ENCODE measurements around the gene RCCD1.

The RCCD1 gene

DNA sequence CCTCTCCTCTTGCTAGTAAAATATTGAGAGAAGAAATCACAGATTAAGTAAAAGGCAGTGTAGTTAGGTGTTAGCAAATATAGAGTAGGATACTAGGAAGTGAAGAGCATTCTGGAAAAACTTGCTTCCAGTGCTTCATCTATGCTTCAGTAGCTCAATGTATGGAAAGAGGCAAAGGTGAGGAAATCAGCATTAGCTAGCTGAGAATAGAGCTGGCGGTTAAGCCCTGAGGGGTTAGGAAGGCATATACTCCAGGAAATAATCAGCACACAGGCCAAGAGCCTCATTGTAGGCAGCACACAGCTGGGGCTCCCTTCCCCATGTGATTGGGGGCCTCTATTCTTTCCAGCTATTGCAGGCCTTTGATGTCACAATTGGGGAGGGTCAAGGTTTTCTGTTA is 13.8 kb downstream of the RCCD1 start:
- no peak for DNase-seq

DNA sequence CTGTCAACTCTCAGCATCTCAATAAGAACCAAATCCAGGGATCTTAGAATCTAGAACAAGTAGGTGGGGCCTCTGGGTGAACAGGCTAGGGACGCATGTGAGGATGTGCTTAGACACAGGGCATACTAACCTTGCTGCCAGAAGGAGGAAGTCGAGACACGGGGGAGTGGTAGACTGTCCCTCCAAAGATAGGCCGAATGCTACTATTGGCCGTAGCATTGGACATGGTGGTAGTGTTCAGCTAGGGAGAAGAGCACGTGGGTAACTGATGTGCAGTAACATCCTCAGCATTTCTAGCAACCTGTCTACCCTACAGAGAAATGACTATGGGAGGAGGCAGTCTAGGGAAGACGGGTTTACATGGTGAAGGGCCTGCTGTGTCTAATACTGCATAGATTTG is 15.6 kb downstream of the RCCD1 start:
- DNase-seq = no peak

DNA sequence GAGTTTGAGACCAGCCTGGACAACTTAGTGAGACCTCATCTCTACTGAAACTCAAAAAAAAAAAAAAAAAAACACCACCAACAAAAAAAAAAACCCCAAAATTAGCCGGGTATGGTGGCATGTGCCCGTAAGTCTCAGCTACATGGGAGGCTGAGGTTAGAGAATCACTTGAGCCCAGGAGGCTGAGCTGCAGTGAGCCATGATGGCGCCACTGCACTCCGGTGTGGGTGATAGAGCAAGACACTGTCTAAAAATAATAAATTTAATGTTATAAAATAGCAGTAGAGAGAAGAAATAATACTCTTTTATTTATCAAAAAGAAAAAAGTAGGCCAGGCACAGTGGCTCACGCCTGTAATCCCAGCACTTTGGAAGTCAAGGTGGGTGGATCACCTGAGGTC is 17.4 kb downstream of the RCCD1 start:
- DNase-seq = no peak

DNA sequence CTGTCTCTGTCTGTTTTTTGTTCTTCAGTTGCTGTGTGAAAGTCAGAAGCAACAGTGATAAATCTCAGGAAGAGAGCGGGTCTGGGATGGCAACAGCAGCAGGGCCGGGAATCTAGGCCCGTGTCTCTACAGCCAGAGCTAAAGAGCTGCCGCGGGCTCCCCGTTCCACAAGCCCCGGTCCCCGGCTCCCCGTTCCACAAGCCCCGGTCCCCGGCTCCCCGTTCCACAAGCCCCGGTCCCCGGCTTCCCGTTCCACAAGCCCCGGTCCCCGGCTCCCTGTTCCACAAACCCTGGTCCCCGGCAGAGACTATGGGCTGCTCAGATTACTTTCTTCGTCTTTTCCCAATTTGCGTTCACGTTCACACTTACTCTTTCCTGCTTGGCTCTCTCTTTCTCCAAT is 19.5 kb downstream of the RCCD1 start:
- DNase-seq = no peak

DNA sequence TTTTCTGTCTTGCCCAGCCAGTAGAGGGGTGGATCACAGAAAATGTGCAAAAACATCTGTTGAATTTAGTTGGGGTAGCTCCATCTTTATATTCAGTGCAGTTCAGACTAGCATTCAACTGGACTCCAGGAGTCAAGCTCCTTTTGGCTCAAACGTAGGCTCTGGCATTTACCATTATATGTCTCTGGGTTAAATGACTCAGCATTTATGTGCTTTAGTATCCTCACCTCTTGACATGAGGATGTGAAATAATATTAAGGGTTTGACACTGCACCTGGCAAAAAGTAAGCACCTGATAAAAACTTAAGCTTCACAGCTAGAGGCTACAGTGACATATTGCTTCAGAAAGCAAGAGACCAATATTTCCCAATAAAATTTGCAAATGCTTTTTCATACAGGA is 24.9 kb downstream of the RCCD1 start:
- DNase-seq = no peak

DNA sequence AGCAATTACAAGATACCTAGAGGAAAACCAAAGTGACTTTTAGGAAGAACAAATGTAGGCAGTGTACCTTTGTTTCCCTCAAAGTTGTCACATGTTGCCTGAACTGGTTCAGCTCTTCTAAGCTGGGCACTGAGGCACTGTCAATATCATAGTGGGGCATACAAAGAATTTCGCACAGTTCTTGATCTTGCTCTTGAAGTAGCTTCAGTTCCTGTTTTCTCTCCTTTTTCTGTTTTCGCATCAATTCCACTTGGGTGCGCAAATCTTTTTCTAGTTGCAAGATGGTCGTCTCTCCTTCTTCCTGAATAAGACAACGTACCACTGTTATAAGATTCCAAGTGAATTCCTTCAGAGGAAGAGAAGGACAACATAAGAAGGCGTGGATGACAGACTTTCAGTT is 27.0 kb downstream of the RCCD1 start:
- DNase-seq = no peak

DNA sequence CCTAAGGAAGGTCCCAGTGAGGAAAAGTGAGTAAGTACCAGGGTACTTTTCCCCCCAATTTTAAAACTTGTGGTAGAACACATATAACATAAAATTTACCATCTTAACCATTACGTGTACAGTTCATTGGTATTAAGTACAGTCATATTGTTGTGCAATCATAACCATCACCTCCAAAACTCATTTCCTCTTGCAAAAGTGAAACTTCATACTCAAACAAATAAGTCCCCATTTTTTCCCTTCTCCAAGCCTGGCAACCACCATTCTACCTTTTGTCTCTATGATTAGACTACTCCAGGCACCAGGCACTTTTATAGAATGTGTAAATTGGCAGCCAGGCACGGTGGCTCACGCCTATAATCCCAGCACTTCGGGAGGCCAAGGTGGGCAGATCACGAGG is 27.5 kb downstream of the RCCD1 start:
- DNase-seq = no peak

DNA sequence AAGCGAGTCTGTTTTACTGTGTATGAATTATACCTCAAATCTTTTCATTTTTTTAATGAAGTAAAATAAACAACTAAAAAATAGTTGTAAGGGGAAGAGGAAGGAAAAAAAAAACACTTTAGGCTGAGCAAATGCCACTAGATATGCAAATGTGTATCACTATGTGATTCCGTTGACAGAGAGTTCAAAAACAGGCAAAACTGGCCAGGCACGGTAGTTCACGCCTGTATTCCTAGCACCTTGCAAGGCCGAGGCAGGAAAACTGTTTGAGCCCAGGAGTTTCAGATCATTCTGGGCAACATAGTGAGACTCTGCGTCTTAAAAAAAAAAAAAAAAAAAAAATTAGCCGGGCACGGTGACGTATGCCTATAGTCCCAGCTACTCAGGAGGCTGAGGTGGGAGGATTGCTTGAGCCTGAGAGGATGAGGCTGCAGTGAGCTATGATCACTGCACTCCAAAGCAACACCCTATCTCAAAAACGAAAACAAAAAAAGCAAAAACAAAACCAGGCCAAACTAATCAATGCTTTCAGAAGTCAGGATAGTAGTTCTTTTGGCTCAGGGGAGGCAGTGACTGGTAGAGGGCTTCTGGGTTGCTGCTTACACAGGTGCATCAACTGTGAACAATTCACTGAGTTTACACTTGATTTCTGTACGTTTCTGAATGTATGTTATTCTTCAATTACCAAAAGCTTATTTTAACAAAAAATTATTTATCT is 32.3 kb downstream of the RCCD1 start:
- DNase-seq = no peak

DNA sequence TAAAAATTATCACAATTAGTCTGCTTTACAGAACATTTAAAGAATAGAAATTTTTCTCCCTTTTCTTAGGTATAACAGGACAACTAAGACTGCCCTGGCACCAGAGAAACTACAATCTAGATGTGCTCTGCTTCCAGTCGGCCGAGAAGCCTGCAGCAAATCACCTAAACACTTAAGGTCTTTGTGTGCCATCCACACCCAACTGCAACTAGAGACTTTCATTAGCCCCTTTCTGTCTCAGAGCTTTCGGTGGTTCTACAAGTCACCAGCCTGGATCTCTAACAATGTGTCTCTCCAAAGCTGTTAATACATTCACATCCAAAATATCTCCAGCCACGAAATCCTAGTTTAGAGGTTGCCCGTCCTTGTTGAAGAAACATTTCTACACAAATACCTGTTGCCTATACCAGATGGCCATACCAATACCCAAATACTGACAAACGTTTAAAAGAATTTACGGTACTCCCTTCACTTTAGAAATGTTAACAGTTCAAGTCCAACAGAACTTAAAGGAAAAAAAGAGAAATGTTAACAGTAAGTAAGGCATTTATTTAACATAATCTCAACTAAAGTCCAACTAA is 33.0 kb downstream of the RCCD1 start:
- no peak for DNase-seq

DNA sequence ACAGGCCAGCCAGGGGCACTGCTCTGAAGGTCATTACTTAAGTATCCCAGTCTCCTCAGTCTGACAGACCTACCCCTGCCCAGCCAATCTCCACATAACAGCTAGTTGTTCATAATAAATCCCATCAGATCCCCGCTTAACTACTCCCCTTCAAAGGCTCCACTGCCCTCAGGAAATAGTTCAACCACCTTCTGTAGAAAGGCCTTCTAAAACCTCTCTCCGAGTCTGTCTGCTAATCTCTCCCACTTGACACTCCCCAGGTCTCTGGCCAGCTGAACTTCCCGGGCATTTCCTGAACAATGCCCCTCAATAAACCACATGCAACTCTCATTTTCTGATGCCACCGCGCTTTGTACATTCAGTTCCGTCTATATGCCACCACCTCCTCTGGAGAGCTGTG is 33.6 kb downstream of the RCCD1 start:
- no peak for DNase-seq

DNA sequence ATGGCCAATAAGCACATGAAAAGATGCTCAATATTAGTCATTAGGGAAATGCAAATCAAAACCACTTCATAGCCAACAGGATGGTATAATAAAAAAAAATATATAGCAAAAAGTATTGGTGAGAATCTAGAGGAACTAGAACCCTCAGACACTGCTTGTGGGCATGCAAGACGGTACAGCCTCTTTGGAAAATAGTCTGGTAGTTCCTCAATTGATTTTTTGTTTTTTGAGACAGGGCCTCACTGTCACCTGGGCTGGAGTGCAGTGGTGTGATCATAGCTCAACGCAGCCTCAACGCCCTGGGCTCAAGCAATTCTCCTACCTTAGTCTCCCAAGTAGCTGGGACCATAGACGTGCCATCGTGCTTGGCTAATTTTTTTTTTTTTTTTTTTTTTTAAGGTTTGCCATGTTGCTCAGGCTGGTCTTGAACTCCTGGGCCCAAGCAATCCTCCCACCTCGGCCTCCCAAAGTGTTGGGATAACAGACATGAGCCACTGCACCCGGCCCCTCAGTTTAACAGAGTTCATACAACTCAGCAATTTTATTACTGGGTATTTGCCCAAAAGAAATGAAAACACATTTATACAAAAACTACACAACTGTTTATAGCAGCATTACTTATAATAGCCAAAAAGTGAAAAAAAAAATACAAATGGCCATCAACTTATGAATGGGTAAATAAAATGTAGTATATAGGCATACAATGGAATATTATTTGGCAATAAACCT is 34.5 kb downstream of the RCCD1 start:
- no peak for DNase-seq

DNA sequence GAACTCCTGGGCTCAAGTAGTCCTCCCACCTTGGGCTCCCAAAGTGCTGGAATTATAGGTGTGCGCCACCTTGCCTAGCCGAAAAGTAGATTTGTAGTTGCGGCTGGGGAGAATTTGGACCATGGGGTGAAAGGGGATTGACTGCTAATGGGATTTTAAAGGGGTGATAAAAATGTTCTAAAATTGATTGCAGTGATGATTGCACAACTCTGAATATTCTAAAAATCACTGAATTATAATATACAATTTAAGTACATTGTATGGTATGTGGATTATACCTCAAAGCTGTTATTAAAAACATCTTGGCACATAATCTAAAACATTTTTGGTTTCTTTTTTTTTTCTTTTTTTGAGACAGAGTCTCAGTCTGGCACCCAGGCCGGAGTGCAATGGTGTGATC is 35.8 kb downstream of the RCCD1 start:
- DNase-seq = no peak

DNA sequence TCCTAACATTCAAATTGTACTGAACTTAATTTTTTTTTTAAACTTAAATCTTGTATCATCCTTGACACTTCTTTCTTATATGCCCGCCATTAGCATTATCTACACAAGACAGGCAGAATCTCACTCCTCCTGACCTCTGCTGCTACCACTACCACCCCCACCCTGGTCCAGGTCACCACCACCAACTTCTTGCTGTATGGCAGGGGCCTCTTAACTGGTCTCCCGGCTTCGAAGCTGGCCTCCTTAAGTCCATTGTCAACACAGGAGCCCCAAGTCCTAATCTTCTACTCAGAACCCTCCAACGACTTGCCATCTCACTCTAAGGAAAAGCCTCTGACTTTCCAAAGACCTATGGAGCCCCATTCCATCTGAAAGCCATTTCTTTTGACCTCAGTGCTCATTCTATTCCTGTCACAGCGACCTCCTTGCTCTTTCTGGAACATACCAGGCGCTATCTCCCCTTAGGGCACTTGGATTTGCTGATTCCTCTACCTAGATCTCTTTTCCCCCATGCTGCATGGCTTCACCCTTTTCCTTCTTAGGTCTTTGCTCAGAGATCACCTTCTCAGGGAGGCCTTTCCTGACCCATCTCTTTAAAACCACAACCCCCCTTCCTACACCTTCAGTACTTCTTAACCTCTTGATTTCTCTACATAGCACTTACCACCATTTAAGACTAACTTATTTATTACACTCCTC is 37.1 kb downstream of the RCCD1 start:
- DNase-seq = no peak

DNA sequence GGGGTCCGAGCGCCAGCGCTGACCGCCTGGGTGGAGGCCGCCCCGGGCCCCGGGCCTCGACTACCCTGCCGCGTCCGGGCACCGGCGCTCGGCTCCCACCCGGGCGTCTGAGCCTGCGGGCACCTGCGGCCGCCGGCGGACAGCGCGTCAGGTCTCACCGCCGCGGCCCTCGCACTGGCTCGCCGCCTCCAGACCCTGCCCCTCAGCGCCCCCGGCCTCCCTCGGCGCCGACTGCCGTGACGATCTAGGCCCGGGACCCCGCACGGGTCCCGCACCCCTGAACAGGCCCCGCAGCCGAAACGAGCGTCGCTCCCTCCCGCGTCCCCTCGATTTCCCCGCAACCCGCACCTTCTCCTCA is 39.4 kb downstream of the RCCD1 start:
- no peak for DNase-seq

DNA sequence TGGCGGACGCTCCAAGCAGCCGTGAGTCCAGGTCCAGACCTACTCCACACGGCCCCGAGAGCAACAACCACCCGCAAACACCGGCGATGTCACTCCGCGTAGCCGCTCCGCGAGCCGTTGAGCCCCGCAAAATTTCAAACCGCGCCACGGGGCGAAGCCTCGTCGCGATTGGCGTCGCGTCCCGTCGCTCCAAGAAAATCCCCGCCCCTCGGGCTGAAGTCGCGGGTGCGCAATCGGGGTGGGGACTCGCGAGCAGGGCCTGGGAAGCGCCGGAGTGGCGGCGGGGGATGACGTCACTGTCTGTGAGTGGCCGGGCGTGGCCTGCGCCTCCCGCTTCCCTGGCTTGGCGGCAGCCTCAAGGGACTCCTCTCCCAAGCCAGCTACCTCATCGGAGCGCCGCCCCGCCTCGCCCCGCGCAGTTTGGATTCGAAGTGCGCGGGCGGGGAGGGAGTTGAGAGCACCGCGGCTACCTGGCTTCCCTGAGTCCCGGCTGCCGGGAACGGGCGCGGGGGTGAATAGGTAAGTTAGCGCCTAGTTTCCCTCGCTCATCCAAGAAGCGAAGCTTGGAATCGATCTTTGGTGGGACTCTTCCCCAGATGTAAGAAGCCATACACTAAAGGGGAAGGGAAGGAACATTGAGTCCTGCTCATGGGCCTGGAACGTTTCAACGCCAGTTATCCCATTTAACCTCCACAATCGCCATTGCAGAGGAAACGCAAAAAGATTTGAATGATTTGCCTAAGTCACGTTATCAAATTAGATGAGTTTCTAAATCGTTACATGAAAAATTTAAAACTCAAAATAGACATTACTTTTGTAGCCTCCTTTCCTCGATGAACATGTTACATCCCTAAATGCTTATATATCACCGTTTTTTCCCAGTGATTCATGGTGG is 40.0 kb downstream of the RCCD1 start, which contains the start of gene PRC1:
PRC1 (minus strand) TSS at position 119 of the 895 bp plus-strand sequence; CDS start at position 1, 118 bp downstream.
- DNase-seq = peak; percentile 97

DNA sequence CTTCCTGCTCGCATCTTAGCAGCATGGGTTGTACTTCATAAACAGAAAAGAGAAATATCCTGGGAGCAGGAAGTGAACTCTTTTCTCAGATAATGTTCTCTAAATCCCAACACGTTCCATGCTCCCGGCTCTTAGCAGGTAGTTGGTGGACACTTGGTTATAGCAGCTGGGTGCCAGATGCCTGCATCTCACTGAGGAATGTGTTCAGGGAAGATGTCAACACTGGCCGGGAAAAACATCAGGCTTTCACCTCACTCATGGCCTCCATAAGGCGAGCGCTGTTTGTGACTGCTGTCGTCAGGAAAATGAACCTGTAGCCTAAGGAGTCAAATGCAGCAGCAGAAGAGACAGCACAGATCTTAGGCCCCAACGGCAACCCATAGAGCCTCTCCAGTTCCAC is 44.1 kb downstream of the RCCD1 start:
- DNase-seq = no peak

DNA sequence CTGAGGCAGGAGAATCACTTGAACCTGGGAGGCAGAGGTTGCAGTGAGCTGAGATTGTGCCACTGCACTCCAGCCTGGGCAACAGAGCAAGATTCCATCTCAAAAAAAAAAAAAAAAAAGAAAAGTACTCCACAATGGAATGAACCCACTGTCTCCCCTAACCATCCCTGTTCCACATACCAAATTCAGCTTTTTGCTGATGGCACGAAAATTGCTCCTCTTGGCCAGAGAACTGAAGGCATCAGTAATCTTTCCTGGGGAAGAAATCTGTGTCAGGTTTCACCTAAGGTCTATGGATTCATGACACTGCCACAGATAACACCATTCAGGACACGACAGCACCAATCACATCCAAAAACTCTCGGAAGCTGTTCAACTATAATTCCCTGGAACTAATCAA is 46.5 kb downstream of the RCCD1 start:
- DNase-seq = no peak

DNA sequence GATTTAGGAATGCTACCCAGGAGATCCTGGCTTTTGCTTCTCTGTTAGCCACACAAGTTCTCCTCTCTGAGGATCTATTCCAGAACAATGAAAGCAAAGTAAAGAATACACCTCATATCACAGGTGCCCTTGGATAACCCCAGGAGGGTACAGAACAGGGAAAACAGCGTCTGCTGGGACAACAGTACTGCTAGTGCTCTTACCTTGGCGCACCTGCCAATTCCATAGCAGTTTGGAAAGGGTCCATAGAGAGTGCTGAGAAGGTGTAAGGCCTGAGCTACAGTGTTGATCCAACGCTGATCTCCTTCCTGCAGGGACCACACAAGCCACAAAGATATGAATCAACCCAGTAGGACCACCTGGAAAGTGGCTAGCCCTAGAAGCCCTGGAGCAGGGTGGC is 52.6 kb downstream of the RCCD1 start:
- DNase-seq = no peak

Data from activated naive CD4-positive, alpha-beta T cell treated with Interleukin-2 at 50 U/mL for 16 hours (primary cell).